Measurements from ENCODE around the gene KCNIP3. TPM values are rescaled to one million over a fixed set of nuclear protein-coding genes. Genes with fewer than 3 reads are reported as not detected.

The KCNIP3 gene
- total RNA-seq, 1 donor from 2014 or later: 0.68 TPM

DNA sequence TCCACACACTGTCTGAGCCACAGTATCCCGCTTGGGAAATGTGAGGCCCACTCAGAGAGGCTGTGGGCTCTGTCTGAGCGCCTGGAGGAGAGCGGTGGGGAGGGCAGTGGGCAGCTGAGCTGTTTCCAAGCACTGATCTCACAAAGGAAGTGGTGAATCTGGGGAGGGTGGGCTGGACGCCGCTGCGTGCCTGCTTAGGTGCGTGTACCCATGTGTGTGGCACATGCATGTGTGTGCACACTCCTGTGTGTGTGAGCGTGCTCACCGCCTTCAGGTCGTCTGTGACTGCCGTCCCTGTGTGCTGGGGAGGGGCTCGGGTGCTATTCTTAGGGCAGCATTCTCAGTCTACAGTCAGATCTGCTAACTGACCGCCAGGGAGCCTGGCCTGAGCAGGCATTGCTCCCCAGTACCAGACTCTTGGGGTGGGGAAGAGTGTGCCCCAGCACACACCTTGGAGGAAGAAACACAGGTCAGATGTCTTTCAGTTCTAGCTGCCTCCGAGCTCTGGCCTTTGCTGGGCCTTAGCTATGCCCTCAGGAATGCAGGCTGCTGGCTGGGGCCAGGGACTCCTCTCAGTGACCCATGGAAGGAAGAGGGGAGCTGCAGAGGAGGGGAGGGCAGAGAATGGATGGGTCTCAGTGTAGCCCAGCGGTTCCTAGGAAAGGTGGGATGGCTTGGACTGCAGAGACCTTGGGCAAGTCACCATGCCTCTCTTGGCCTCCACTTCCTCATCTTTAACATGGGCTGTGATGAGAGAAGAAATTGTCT is 31.4 kb downstream of the KCNIP3 start:
- Mint-ChIP-seq H3K27me3 (ENCODE audit: low read depth, unreplicated experiment) (peaks cover 20% of the 10 kb centered on the region), H3K4me1 (ENCODE audit: low read depth, unreplicated experiment) (peaks cover 9% of the 10 kb centered on the region), H3K36me3 (ENCODE audit: low read depth, unreplicated experiment) (no peaks in the 10 kb centered on the region), H3K4me3 (ENCODE audit: unreplicated experiment) (no peak overlapping the region), H3K9me3 (ENCODE audit: unreplicated experiment) (no peaks in the 10 kb centered on the region), H3K27ac (ENCODE audit: unreplicated experiment) (peak overlapping the region; percentile 85)
- Histone ChIP-seq H3K79me2 (ENCODE audit: insufficient read depth, low read length) (no peaks in the 10 kb centered on the region), H3K4me2 (ENCODE audit: low read length) (no peak overlapping the region), H3K9me3 (ENCODE audit: insufficient read depth, low read depth, low read length) (no peaks in the 10 kb centered on the region), H3K4me3 (ENCODE audit: insufficient read depth, low read depth, low read length) (no peak overlapping the region), H3K4me1 (ENCODE audit: insufficient read depth, low read length) (no peaks in the 10 kb centered on the region), H2AFZ (ENCODE audit: low read depth, low read length) (no peak overlapping the region), H3K27ac (ENCODE audit: low read depth, low read length) (no peak overlapping the region), H3K36me3 (ENCODE audit: insufficient read depth, low read length) (no peaks in the 10 kb centered on the region), H4K20me1 (ENCODE audit: insufficient read depth, low read length) (no peaks in the 10 kb centered on the region), H3K27me3 (ENCODE audit: insufficient read depth, low read length) (no peaks in the 10 kb centered on the region), H3K9ac (ENCODE audit: low read length) (no peak overlapping the region)
- peak; percentile 45 for DNase-seq (ENCODE audit: low read depth)
- TF ChIP-seq EZH2 (IDR thresholded peaks at IDR 0.05; ENCODE audit: insufficient read depth, low read length): no peak
- FAIRE-seq: no peak

- Mint-ChIP-seq H3K4me1 (ENCODE audit: low read depth, unreplicated experiment) (peaks cover 9% of the 10 kb centered on the region), H3K27ac (ENCODE audit: unreplicated experiment) (no peak overlapping the region), H3K27me3 (ENCODE audit: low read depth, unreplicated experiment) (peaks cover 24% of the 10 kb centered on the region), H3K9me3 (ENCODE audit: unreplicated experiment) (no peaks in the 10 kb centered on the region), H3K4me3 (ENCODE audit: unreplicated experiment) (no peak overlapping the region), H3K36me3 (ENCODE audit: low read depth, unreplicated experiment) (no peaks in the 10 kb centered on the region)
- no peak overlapping the region for H3K9ac ChIP-seq (ENCODE audit: low read length)
- no peaks in the 10 kb centered on the region for H3K27me3 ChIP-seq (ENCODE audit: insufficient read depth, low read length)
- H2AFZ ChIP-seq (ENCODE audit: low read depth, low read length): no peak overlapping the region
- no peaks in the 10 kb centered on the region for H3K79me2 ChIP-seq (ENCODE audit: insufficient read depth, low read length)
- H3K36me3 ChIP-seq (ENCODE audit: insufficient read depth, low read length): no peaks in the 10 kb centered on the region
- H3K4me1 ChIP-seq (ENCODE audit: insufficient read depth, low read length): no peaks in the 10 kb centered on the region
- H3K9me3 ChIP-seq (ENCODE audit: insufficient read depth, low read depth, low read length): no peaks in the 10 kb centered on the region
- no peak overlapping the region for H3K27ac ChIP-seq (ENCODE audit: low read depth, low read length)
- H3K4me3 ChIP-seq (ENCODE audit: insufficient read depth, low read depth, low read length): no peak overlapping the region
- no peaks in the 10 kb centered on the region for H4K20me1 ChIP-seq (ENCODE audit: insufficient read depth, low read length)
- DNase-seq (ENCODE audit: low read depth) (no peak), FAIRE-seq (no peak)
- TF ChIP-seq, protein P1, sequence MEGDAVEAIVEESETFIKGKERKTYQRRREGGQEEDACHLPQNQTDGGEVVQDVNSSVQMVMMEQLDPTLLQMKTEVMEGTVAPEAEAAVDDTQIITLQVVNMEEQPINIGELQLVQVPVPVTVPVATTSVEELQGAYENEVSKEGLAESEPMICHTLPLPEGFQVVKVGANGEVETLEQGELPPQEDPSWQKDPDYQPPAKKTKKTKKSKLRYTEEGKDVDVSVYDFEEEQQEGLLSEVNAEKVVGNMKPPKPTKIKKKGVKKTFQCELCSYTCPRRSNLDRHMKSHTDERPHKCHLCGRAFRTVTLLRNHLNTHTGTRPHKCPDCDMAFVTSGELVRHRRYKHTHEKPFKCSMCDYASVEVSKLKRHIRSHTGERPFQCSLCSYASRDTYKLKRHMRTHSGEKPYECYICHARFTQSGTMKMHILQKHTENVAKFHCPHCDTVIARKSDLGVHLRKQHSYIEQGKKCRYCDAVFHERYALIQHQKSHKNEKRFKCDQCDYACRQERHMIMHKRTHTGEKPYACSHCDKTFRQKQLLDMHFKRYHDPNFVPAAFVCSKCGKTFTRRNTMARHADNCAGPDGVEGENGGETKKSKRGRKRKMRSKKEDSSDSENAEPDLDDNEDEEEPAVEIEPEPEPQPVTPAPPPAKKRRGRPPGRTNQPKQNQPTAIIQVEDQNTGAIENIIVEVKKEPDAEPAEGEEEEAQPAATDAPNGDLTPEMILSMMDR (IDR thresholded peaks at IDR 0.05; ENCODE audit: insufficient read depth, low read depth, low read length): no peak
- no peak for TF ChIP-seq EZH2 (IDR thresholded peaks at IDR 0.05; ENCODE audit: insufficient read depth, low read length)
- no peak overlapping the region for H3K4me2 ChIP-seq (ENCODE audit: low read length)
Measured at GRCh38 chr2:95329401-95329800, 32.3 kb downstream of the KCNIP3 start.

DNA sequence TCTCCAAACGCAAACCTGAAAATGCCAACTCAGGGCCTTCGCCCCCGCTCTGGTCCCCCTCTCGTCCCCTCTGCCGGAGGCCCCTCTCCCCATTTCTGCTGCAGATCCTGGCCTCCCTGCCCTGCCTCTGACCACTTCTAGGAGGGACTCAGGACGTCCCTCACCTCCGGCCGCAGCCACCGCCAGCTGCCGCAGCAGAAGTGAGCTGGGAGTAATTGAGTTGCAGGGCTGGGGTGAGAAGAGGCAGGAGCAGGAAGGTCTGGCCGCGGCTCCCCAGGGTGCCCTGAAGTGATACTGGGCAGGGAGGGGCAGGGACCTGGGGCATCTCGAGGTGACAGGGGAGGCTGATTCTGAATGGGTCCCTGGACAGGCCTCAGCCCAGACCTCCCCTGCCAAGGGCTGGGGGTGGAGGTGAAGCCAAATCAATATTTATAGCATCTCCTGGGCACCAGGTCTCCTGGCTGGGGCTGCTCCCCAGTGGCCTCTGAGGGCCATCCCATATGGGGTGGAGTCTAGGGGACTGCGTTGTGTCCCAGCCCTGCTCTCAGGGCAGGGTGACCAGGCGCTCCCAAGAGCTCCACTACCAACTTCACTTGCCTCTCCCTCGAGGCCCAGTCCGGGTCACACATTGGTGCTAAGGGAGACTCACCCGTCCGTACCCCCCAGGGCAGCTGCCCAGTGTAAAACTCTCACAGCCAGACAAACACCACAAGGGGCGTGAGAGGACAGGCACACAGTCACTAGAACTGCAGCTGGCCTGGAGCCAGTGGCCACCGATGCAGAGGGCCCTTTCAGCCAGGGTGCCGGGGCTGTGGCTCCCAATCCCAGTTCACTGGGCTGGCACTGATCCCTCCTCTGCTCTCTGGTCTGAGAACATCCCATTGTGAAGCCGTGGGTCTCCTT is 33.0 kb downstream of the KCNIP3 start:
- no peaks in the 10 kb centered on the region for H4K20me1 ChIP-seq (ENCODE audit: insufficient read depth, low read length)
- Mint-ChIP-seq H3K4me1 (ENCODE audit: low read depth, unreplicated experiment) (peaks cover 9% of the 10 kb centered on the region), H3K4me3 (ENCODE audit: unreplicated experiment) (no peak overlapping the region), H3K27ac (ENCODE audit: unreplicated experiment) (no peak overlapping the region), H3K27me3 (ENCODE audit: low read depth, unreplicated experiment) (peaks cover 26% of the 10 kb centered on the region), H3K9me3 (ENCODE audit: unreplicated experiment) (no peaks in the 10 kb centered on the region), H3K36me3 (ENCODE audit: low read depth, unreplicated experiment) (no peaks in the 10 kb centered on the region)
- H3K27ac ChIP-seq (ENCODE audit: low read depth, low read length): no peak overlapping the region
- H3K4me3 ChIP-seq (ENCODE audit: insufficient read depth, low read depth, low read length): no peak overlapping the region
- H3K27me3 ChIP-seq (ENCODE audit: insufficient read depth, low read length): no peaks in the 10 kb centered on the region
- no peak overlapping the region for H3K4me2 ChIP-seq (ENCODE audit: low read length)
- H3K9ac ChIP-seq (ENCODE audit: low read length): no peak overlapping the region
- no peak for TF ChIP-seq EZH2 (IDR thresholded peaks at IDR 0.05; ENCODE audit: insufficient read depth, low read length)
- TF ChIP-seq, protein P1 (IDR thresholded peaks at IDR 0.05; ENCODE audit: insufficient read depth, low read depth, low read length): no peak
- H3K36me3 ChIP-seq (ENCODE audit: insufficient read depth, low read length): no peaks in the 10 kb centered on the region
- no peak overlapping the region for H2AFZ ChIP-seq (ENCODE audit: low read depth, low read length)
- no peak for FAIRE-seq
- DNase-seq (ENCODE audit: low read depth): no peak
- no peaks in the 10 kb centered on the region for H3K4me1 ChIP-seq (ENCODE audit: insufficient read depth, low read length)
- no peaks in the 10 kb centered on the region for H3K9me3 ChIP-seq (ENCODE audit: insufficient read depth, low read depth, low read length)
- no peaks in the 10 kb centered on the region for H3K79me2 ChIP-seq (ENCODE audit: insufficient read depth, low read length)

Data from astrocyte (in vitro differentiated cells and primary cell).